Right lobe of liver (tissue), 6 donors: ENCODE data around the gene CREB5. TPM values are rescaled to one million over a fixed set of nuclear protein-coding genes. Genes with fewer than 3 reads are reported as not detected.

Source experiments
- ATAC-seq, 4 donors: fragments of 200-7000 bp; cut with Tn5 transposase; one replicate each; pipeline ENCODE4 v1.9.1; 2020; ENCODE audit warnings: mild to moderate bottlenecking in 4 of 4, moderate library complexity in 4 of 4
- DNase-seq, 3 donors: peaks; one replicate each; pipeline ENCODE4 v3.0.0-alpha.2; 2020
- H3K27ac ChIP-seq, 3 donors: fragments of 200-600 bp; one replicate each; pipeline ENCODE4 v1.8.0; 2022
- H3K27me3 ChIP-seq, 2 donors: fragments of 200-600 bp; one replicate each; pipeline ENCODE4 v1.8.0; 2022
- H3K36me3 ChIP-seq, 4 donors: fragments of 200-600 bp; sonication (generic) in 1 of 4; one replicate each; pipeline versions ENCODE4 v1.5.1 to v1.8.0; 2017 to 2022; ENCODE audit warnings: control low read depth in 1 of 4
- H3K4me1 ChIP-seq, 4 donors: fragments of 200-600 bp; sonication (generic) in 1 of 4; one replicate each; pipeline versions ENCODE4 v1.5.1 to v1.8.0; 2017 to 2022; ENCODE audit warnings: control low read depth in 1 of 4
- H3K4me3 ChIP-seq, 3 donors: fragments of 200-600 bp; one replicate each; pipeline ENCODE4 v1.8.0; 2022
- H3K9me3 ChIP-seq, 4 donors: fragments of 200-600 bp; sonication (generic) in 1 of 4; one replicate each; pipeline versions ENCODE4 v1.5.1 to v1.8.0; 2017 to 2022; ENCODE audit warnings: control low read depth in 1 of 4
- CTCF ChIP-seq, 4 donors: fragments of 200-600 bp in 3 of 4; fragments of 450-650 bp in 1 of 4; IDR thresholded peaks; one replicate each; pipeline versions ENCODE4 v1.5.1 to v1.8.0; 2016 to 2022; ENCODE audit warnings: antibody characterized with exemption in 4 of 4, mild to moderate bottlenecking in 2 of 4
- POLR2A ChIP-seq: fragments of 450-650 bp; IDR thresholded peaks from one replicate; pipeline ENCODE4 v1.6.1; 2017; ENCODE audit warnings: antibody characterized with exemption, mild to moderate bottlenecking
- WGBS: methylation state at CpG from one replicate; pipeline ENCODE4 v1.1.6; 2018; ENCODE audit warnings: low coverage, low lambda C conversion rate; ENCODE audit not compliant: insufficient coverage; ENCODE audit errors: missing lambda C conversion rate; 5-methylcytosine and 5-hydroxymethylcytosine counted together
- intact Hi-C, 2 donors: fragments of 100-400 bp; cut with DNase I; formaldehyde crosslinking; loops; one replicate each; pipeline versions ENCODE4 v1.11.2 to v1.14.1; 2022
- total RNA-seq, 6 experiments: library from RNA; depleted of rRNA in 2 of 6; stranded (reverse); fragments of >200 nt in 2 of 6; fragmentation: NEBNext Ultra II Directional in 3 of 6; extraction: Animal tissue kit (Norgen Biotek cat#: 25700) in 3 of 6; gene quantifications; one replicate each; pipeline versions ENCODE4 v1.1.0 to v1.2.4, GENCODE V29; 2016 to 2023
- donor health status: DM: no; HTN: yes; CAD: no.
- donor health status: DM: no; HTN: no; CAD: no.
- donor health status: DM: no; HTN: no; CAD: no.
- donor health status: DM: no; HTN: yes; CAD: no.
- donor health status: DM: no; HTN: yes; CAD: no.

The CREB5 gene
- total RNA-seq, 6 experiments from 2014 or later = 0.48 to 6.3 (median 1.4) TPM

DNA sequence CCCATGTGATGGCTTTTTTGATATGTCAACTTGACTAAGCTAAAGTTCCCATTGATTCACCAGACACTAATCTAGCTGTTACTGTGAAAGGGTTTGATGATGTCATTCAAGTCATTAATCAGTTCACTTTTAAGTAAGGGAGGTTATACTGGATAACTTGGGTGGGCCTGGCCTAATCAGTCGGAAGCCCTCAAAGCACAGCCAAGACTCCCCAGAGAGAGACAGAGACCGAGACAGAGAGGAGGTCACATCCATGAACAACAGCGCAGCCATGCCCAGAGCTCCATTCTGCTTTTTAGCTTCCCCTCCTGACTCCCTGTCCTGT lies 442.4 kb downstream of the CREB5 start:
- Histone ChIP-seq H3K36me3 (no peaks in the 10 kb centered on the region), H3K9me3 (no peaks in the 10 kb centered on the region), H3K27ac (no peak overlapping the region), H3K4me1 (peaks cover 0 to 8% (median 2%) of the 10 kb centered on the region in 4 donors), H3K4me3 (no peak overlapping the region), H3K27me3 (peaks cover 0 to 4% of the 10 kb centered on the region in 2 donors)
- no peak for ATAC-seq
- WGBS = 94% methylated on average over 3 of the region's 3 CpGs
- intact Hi-C loops = no loop called here
- DNase-seq = no peak
- no peak for TF ChIP-seq POLR2A
- TF ChIP-seq CTCF (IDR thresholded peaks at IDR 0.05) = no peak

DNA sequence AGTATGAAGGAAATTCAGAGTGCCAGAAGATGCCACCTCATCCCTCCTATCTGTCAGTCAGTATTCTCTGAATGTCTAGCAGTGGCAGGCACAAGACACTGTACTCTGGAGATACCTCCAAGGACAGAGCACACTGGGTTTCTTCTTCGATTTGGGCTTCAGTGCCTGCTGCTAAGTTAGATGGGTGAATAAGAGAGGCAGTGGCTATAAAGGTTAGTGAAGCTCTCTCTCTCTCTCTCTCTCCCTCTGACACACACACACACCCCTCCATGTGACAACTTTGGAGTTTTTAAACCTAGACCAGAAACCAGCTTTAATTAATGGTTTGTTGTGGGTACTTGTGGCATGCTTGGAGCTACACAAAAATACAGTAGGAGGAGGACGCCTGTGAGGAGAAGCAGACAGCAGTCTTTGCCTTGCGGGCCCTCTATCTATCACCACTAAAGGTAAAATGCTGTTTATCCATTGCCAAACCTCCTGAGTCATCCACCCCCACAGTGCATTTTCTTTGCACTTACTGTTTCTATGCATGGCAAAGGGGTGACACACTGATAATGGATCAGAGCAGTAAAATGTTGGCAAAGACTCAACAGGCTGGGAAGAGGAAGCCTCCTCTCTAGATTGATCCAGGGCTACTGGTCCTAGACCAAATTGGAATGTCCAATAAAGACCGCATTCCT lies 443.4 kb downstream of the CREB5 start:
- DNase-seq (peak in 1 of 3 donors; percentile 18), ATAC-seq (peak in 1 of 4 donors; percentile 72)
- 61% methylated on average over 4 of the region's 4 CpGs for WGBS
- Histone ChIP-seq H3K36me3 (no peaks in the 10 kb centered on the region), H3K4me3 (no peak overlapping the region), H3K4me1 (peaks cover 0 to 8% (median 2%) of the 10 kb centered on the region in 4 donors), H3K27me3 (peaks cover 0 to 4% of the 10 kb centered on the region in 2 donors), H3K9me3 (no peaks in the 10 kb centered on the region), H3K27ac (no peak overlapping the region)
- no peak for TF ChIP-seq POLR2A
- intact Hi-C loops = no loop called here

DNA sequence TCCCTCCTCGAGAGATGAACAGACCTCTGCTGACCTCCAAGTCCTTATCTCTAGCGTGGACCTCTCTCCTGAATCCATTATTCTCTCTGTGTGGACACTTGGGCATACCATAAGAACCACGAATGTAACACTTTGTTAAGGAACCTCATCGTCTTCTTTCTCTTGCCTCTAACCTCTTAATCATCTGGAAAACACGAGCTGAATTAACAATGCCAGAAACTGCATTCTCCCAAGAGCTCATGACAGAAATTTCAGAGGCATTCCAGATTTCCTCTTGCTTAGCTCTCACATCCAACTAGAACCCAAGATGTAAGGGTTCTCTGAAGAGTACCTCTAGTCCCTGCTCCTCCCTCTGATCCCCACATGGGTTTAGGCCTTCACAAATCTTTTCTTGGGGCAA lies 444.3 kb downstream of the CREB5 start:
- WGBS = 65% methylated on average over 5 of the region's 5 CpGs
- DNase-seq = no peak
- peaks cover 0 to 8% (median 2%) of the 10 kb centered on the region in 4 donors for H3K4me1 ChIP-seq
- H3K36me3 ChIP-seq = no peaks in the 10 kb centered on the region
- no peak for ATAC-seq
- no peak for TF ChIP-seq CTCF (IDR thresholded peaks at IDR 0.05)
- TF ChIP-seq POLR2A = no peak
- H3K9me3 ChIP-seq = no peaks in the 10 kb centered on the region
- H3K27me3 ChIP-seq = peaks cover 0 to 2% of the 10 kb centered on the region in 2 donors
- intact Hi-C loops = no loop called here
- H3K27ac ChIP-seq = no peak overlapping the region
- no peak overlapping the region for H3K4me3 ChIP-seq

DNA sequence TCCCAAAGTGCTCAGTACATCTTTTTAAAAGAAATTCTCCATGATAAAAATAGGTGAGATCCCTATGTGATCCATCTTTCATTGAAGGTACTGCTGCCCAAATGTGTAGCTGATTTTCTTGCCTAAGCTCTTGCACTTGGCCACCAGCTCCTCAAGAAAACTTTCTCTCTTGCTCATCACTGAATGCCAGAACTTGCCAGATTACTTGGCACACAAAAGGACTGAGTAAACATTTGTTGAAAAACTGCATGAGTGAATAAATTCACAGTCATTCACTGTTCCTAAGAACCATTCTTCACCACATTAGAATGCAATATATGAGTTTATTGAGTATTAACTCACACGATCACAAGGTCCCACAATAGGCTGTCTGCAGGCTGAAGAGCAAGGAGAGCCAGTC lies 445.9 kb downstream of the CREB5 start:
- intact Hi-C loops = no loop called here
- no peak for ATAC-seq

More for the DNA sequence above, 445.9 kb downstream of the CREB5 start:
- WGBS = 63% methylated on average over 1 of the region's 1 CpG
- no peak for DNase-seq
- TF ChIP-seq CTCF (IDR thresholded peaks at IDR 0.05) (no peak), POLR2A (no peak)
- Histone ChIP-seq H3K9me3 (no peaks in the 10 kb centered on the region), H3K4me3 (no peak overlapping the region), H3K36me3 (no peaks in the 10 kb centered on the region), H3K27me3 (no peaks in the 10 kb centered on the region), H3K4me1 (peaks cover 0 to 7% (median 2%) of the 10 kb centered on the region in 4 donors), H3K27ac (no peak overlapping the region)
